ENCODE data around the gene TSPAN7. TPM values are rescaled to one million over a fixed set of nuclear protein-coding genes. Genes with fewer than 3 reads are reported as not detected.

Gene TSPAN7
- total RNA-seq, 1 donor from 2014 or later: 122 TPM

DNA sequence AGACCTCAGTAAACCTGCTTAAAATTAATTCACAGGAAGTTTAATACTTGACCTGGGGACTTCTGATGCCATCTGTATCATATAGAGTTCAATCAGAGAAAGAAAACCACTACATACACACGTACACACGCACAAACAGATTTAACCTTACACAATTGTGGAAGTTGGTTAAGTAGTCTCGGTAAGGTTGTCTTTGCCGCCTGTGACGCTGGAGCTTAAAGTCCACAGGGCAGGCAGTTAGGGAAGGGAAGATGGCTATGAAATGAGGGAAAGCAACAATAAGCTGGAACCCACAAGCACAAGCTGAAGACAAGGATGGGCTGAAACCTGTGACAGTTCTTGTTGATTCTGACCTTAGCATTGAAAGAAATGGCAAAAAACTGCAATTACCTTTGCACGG, 41.7 kb upstream of the TSPAN7 start:
- intact Hi-C loops (cut with DNase I): no loop called here
- no peaks in the 10 kb centered on the region for H3K27me3 ChIP-seq
- no peak overlapping the region for H3K4me3 ChIP-seq
- TF ChIP-seq, protein P1, sequence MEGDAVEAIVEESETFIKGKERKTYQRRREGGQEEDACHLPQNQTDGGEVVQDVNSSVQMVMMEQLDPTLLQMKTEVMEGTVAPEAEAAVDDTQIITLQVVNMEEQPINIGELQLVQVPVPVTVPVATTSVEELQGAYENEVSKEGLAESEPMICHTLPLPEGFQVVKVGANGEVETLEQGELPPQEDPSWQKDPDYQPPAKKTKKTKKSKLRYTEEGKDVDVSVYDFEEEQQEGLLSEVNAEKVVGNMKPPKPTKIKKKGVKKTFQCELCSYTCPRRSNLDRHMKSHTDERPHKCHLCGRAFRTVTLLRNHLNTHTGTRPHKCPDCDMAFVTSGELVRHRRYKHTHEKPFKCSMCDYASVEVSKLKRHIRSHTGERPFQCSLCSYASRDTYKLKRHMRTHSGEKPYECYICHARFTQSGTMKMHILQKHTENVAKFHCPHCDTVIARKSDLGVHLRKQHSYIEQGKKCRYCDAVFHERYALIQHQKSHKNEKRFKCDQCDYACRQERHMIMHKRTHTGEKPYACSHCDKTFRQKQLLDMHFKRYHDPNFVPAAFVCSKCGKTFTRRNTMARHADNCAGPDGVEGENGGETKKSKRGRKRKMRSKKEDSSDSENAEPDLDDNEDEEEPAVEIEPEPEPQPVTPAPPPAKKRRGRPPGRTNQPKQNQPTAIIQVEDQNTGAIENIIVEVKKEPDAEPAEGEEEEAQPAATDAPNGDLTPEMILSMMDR (IDR thresholded peaks at IDR 0.05): no peak
- H3K27ac ChIP-seq: no peak overlapping the region
- no peak for DNase-seq (ENCODE audit: low spot score in 2 of 2)
- no peaks in the 10 kb centered on the region for H3K4me1 ChIP-seq
- no peaks in the 10 kb centered on the region for H3K9me3 ChIP-seq
- no peaks in the 10 kb centered on the region for H3K36me3 ChIP-seq

DNA sequence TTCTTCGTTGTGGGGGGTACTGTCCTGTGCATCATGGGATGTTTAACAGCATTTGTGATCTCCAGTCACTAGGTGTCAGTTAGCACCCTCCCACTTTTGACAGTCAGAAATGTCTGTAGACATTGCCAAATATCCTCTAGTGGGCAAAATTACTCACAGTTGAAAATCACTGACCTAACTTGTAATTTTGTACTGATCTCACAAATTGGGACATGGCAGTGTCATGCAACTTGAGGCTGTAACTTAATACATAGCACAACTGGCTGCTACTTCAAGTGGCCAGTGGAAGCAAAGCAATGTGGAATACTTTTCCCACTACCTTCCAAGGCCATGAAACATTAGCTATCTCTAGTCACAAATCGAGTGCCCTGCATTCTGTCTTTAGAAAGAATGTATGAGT, 23.2 kb upstream of the TSPAN7 start:
- H3K9me3 ChIP-seq: no peaks in the 10 kb centered on the region
- H3K4me1 ChIP-seq: no peaks in the 10 kb centered on the region
- H3K27ac ChIP-seq: no peak overlapping the region
- no peak for DNase-seq (ENCODE audit: low spot score in 2 of 2)
- no peak overlapping the region for H3K4me3 ChIP-seq
- no peaks in the 10 kb centered on the region for H3K36me3 ChIP-seq
- H3K27me3 ChIP-seq: no peaks in the 10 kb centered on the region
- intact Hi-C loops (cut with DNase I): no loop called here
- TF ChIP-seq, protein P1 (IDR thresholded peaks at IDR 0.05): no peak

DNA sequence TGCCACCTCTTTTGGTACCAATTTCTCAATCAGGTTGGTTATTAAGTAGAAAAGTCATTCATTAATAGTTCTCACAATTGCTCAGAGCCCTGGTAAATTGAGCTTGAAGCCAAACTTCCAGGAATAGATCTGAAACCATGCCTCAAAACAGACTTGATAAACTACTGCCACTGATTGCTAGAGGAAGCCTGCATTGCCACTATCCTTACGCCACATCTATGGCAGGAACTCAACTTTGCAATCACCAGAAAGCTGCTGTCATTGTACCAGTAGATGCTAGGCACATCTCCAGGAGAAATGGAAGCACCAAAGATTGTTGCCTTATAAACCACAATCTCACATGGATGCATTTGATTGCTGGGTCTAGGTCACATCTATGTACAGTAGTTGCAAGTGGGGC, 21.6 kb upstream of the TSPAN7 start:
- H3K9me3 ChIP-seq: no peaks in the 10 kb centered on the region
- no peak for DNase-seq (ENCODE audit: low spot score in 2 of 2)
- no peaks in the 10 kb centered on the region for H3K4me1 ChIP-seq
- H3K4me3 ChIP-seq: no peak overlapping the region
- no peaks in the 10 kb centered on the region for H3K27me3 ChIP-seq
- intact Hi-C loops (cut with DNase I): no loop called here
- TF ChIP-seq, protein P1 (IDR thresholded peaks at IDR 0.05): no peak
- H3K27ac ChIP-seq: no peak overlapping the region
- H3K36me3 ChIP-seq: no peaks in the 10 kb centered on the region

DNA sequence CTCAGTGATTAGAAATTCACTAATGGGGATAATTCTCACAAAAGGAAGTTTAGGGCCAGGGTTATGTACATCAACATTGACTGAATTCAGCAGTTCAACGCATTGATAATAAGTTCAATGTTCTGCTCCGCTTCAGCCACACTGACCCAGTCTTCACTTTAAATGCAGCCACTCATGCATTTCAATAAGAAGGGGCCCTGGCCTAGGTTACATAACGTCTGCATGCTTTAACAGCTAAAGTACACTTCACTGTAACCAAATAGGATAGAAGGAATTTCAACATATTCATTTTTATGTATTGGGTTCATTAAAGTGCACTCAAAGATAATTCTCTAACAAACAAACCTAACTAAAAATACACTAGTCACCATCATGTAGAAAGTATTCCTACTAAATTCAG, 12.8 kb upstream of the TSPAN7 start:
- Histone ChIP-seq H3K4me1 (no peaks in the 10 kb centered on the region), H3K4me3 (no peak overlapping the region), H3K27me3 (no peaks in the 10 kb centered on the region), H3K27ac (no peak overlapping the region), H3K9me3 (no peaks in the 10 kb centered on the region), H3K36me3 (no peaks in the 10 kb centered on the region)
- intact Hi-C loops (cut with DNase I): no loop called here
- TF ChIP-seq, protein P1 (IDR thresholded peaks at IDR 0.05): no peak
- no peak for DNase-seq (ENCODE audit: low spot score in 2 of 2)

DNA sequence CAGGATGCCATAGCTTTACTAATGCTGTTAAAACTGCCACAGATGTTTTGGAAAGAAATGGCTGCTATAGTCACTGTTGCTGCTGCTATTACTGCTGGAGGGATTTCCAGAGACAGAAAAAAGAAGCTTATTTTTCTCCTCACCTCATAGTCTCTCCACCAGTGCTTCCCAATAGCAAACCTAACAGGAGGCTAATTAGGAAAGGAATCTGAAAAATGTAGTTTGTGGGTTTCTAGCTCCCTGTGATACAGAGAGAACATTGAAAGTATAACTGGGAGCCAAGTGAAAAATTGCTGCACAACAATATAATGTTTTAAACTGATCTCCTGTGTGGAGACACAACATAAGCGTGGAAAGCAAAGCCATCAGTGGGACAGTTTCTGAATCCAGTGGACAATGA, 8.6 kb upstream of the TSPAN7 start:
- Histone ChIP-seq H3K27me3 (no peaks in the 10 kb centered on the region), H3K36me3 (no peaks in the 10 kb centered on the region), H3K27ac (no peak overlapping the region), H3K4me3 (no peak overlapping the region), H3K4me1 (no peaks in the 10 kb centered on the region), H3K9me3 (no peaks in the 10 kb centered on the region)
- intact Hi-C loops (cut with DNase I): no loop called here
- DNase-seq (ENCODE audit: low spot score in 2 of 2): no peak
- TF ChIP-seq, protein P1 (IDR thresholded peaks at IDR 0.05): no peak

DNA sequence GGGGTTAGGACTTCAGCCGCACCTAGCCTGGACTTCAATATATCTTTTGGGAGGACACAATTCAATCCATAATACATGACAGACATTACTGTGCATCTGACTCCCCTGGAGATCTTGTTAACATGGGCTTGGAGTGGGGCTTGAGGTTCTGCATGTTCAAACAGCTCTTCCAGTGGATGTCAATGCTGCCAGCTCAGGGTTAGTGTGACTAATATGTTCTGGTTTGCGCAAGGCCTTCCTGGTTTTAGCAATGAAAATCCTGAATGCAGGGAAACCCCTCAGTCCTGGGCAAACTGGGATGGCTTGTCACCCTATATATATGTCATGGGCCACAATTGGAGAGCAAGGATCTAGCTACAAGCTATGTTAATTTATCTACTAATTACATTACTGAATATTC, 2.7 kb upstream of the TSPAN7 start:
- no peak overlapping the region for H3K4me3 ChIP-seq
- intact Hi-C loops (cut with DNase I): no loop called here
- TF ChIP-seq, protein P1 (IDR thresholded peaks at IDR 0.05): no peak
- no peaks in the 10 kb centered on the region for H3K27me3 ChIP-seq
- no peaks in the 10 kb centered on the region for H3K36me3 ChIP-seq
- no peak overlapping the region for H3K27ac ChIP-seq
- DNase-seq (ENCODE audit: low spot score in 2 of 2): no peak
- no peaks in the 10 kb centered on the region for H3K9me3 ChIP-seq
- H3K4me1 ChIP-seq: no peaks in the 10 kb centered on the region
